K562 (cell line): Measurements from ENCODE around the gene RRAD. TPM values are rescaled to one million over a fixed set of nuclear protein-coding genes. Genes with fewer than 3 reads are reported as not detected.
"Not testable (repeated sequence)": the region's sequence is repeated elsewhere in the genome, so short reads cannot be mapped to it uniquely, and the experiment has no call there.

ENCODE experiments used
- ATAC-seq: fragments of 200-7000 bp; cut with Tn5 transposase; 3 replicates; pipeline ENCODE4 v1.9.1; 2020; ENCODE audit warnings: moderate library complexity
- BruUV-seq: library from RNA; stranded (reverse); fragments of 400-500 nt; replicated peaks from 2 replicates; lab custom pipeline; 2021; lab: Mats Ljungman, UMichigan
- CTCF ChIA-PET: fragments of 300-600 bp; formaldehyde crosslinking; extraction: SDS; loops from one replicate; lab custom pipeline; 2021; ENCODE audit warnings: low intra/inter-chr PET ratio; lab: Yijun Ruan, JAX
- POLR2A ChIA-PET: fragments of 300-600, 350-650 bp; sonication (Branson Sonifier 250); formaldehyde crosslinking; extraction: SDS; loops from one replicate; lab custom pipeline; 2021; ENCODE audit warnings: antibody characterized with exemption, inconsistent platforms; lab: Yijun Ruan, JAX
- DNase-seq, 4 experiments: peaks; one replicate each; pipeline versions ENCODE4 v3.0.0 to v3.0.0-alpha.2; 2011 to 2018; ENCODE audit warnings: low spot score in 3 of 4, mixed read lengths in 3 of 4; ENCODE audit errors: extremely low read depth in 1 of 4
- FAIRE-seq: peaks from 2 replicates; lab custom pipeline; 2011; peaks lifted over from hg19 to GRCh38; lab: Jason Lieb, UNC
- H2AFZ ChIP-seq: 2 replicates; pipeline ENCODE4 v1.6.0; 2011; ENCODE audit warnings: low read depth, low read length, control low read depth, inconsistent platforms
- H3K27ac ChIP-seq: fragments of 200-600 bp; 3 replicates; pipeline ENCODE4 v1.8.0; 2011; ENCODE audit warnings: low read depth, mild to moderate bottlenecking, control low read depth, inconsistent platforms, low read length, moderate library complexity, mixed read lengths; ENCODE audit errors: extremely low read depth
- H3K27me3 ChIP-seq, 2 experiments: fragments of 300-600 bp in 1 of 2; 2 replicates in 1 of 2; 3 replicates in 1 of 2; pipeline versions ENCODE4 v1.6.0 to v1.8.0; 2011; ENCODE audit warnings: inconsistent platforms in 2 of 2, low read length in 2 of 2, mild to moderate bottlenecking in 1 of 2, mixed read lengths in 1 of 2, moderate library complexity in 1 of 2; ENCODE audit not compliant: control insufficient read depth in 2 of 2, insufficient read depth in 2 of 2
- H3K36me3 ChIP-seq: fragments of 300-600 bp; 3 replicates; pipeline ENCODE4 v1.8.0; 2011; ENCODE audit warnings: mild to moderate bottlenecking, low read length, inconsistent platforms; ENCODE audit not compliant: control insufficient read depth, insufficient read depth
- H3K4me1 ChIP-seq, 2 experiments: fragments of 200-600 bp in 1 of 2; replicated peaks in 1 of 2; 2 replicates in 1 of 2; 3 replicates in 1 of 2; pipeline versions ENCODE4 v1.5.1 to v1.8.0; 2011; ENCODE audit warnings: inconsistent platforms in 2 of 2, low read length in 2 of 2, mild to moderate bottlenecking in 1 of 2, mixed read lengths in 1 of 2, moderate library complexity in 1 of 2; ENCODE audit not compliant: control insufficient read depth in 2 of 2, insufficient read depth in 2 of 2
- H3K4me2 ChIP-seq: 2 replicates; pipeline ENCODE4 v1.6.1; 2011; ENCODE audit warnings: low read length, control low read depth, inconsistent platforms, mixed read lengths; ENCODE audit not compliant: insufficient read depth
- H3K4me3 ChIP-seq: fragments of 200-600 bp; sonication (generic), shearing (Covaris generic); 2 replicates; pipeline ENCODE4 v1.5.1; 2016; ENCODE audit warnings: control low read depth, inconsistent platforms
- H3K79me2 ChIP-seq: fragments of 200-600 bp; 3 replicates; pipeline ENCODE4 v1.8.0; 2011; ENCODE audit warnings: low read length, inconsistent platforms; ENCODE audit not compliant: control insufficient read depth, insufficient read depth
- H3K9ac ChIP-seq, 2 experiments: 2 replicates each; pipeline versions ENCODE4 v1.6.0 to v1.6.1; 2011; ENCODE audit warnings: low read depth in 2 of 2, low read length in 2 of 2, control low read depth in 1 of 2, inconsistent platforms in 1 of 2, mild to moderate bottlenecking in 1 of 2, mixed read lengths in 1 of 2; ENCODE audit not compliant: insufficient read depth in 1 of 2
- H3K9me1 ChIP-seq: one replicate; pipeline ENCODE4 v1.6.0; 2011; ENCODE audit warnings: inconsistent platforms, mild to moderate bottlenecking, low read length, moderate library complexity; ENCODE audit not compliant: control insufficient read depth, insufficient read depth
- H3K9me3 ChIP-seq: replicated peaks from 2 replicates; pipeline ENCODE4 v1.5.1; 2011; ENCODE audit warnings: low read depth, low read length, inconsistent platforms; ENCODE audit not compliant: control insufficient read depth, insufficient read depth
- H4K20me1 ChIP-seq: replicated peaks from 2 replicates; pipeline ENCODE4 v1.6.1; 2011; ENCODE audit warnings: low read length, inconsistent platforms, mixed read lengths; ENCODE audit not compliant: control insufficient read depth, insufficient read depth
- EGR1 ChIP-seq: fragments of 450-650 bp; conservative IDR thresholded peaks from 2 replicates; pipeline ENCODE4 v1.6.1; 2017; ENCODE audit warnings: mild to moderate bottlenecking
- FOS ChIP-seq: IDR thresholded peaks from 3 replicates; pipeline ENCODE4 v1.6.1; 2011; ENCODE audit not compliant: insufficient read length; ENCODE audit errors: extremely low read depth
- MEIS2 ChIP-seq: fragments of 450-650 bp; IDR thresholded peaks from 2 replicates; pipeline ENCODE4 v1.6.1; 2014; ENCODE audit warnings: mild to moderate bottlenecking; ENCODE audit not compliant: partially characterized antibody
- MTA3 ChIP-seq: fragments of 450-650 bp; formaldehyde crosslinking; IDR thresholded peaks from 2 replicates; pipeline ENCODE4 v1.6.1; 2017; ENCODE audit warnings: mild to moderate bottlenecking, borderline replicate concordance
- NFYB ChIP-seq: IDR thresholded peaks from 2 replicates; pipeline ENCODE4 v1.6.1; 2011; ENCODE audit warnings: mild to moderate bottlenecking, moderate library complexity; ENCODE audit not compliant: insufficient read length; ENCODE audit errors: extremely low read depth
- POLR2A ChIP-seq: fragments of 450-650 bp; conservative IDR thresholded peaks from 2 replicates; pipeline ENCODE4 v1.6.1; 2016
- SOX6 ChIP-seq: fragments of 450-650 bp; IDR thresholded peaks from 2 replicates; pipeline ENCODE4 v1.6.1; 2014; ENCODE audit warnings: mild to moderate bottlenecking
- ZNF316 ChIP-seq: fragments of 450-650 bp; IDR thresholded peaks from 2 replicates; pipeline ENCODE4 v1.6.1; 2016
- WGBS: fragments of 100-300 bp; shearing (Covaris generic); methylation state at CpG from one replicate; pipeline ENCODE4 v1.1.6; 2016; ENCODE audit warnings: low coverage, mixed read lengths; ENCODE audit not compliant: insufficient coverage; ENCODE audit errors: missing lambda C conversion rate; 5-methylcytosine and 5-hydroxymethylcytosine counted together
- in situ Hi-C: fragments of 300-500 bp; cut with MboI; formaldehyde crosslinking; loops from 4 replicates; pipeline ENCODE4 v1.15.0; 2018; ENCODE audit warnings: inconsistent platforms, mixed read lengths
- intact Hi-C: fragments of 100-400 bp; cut with micrococcal nuclease; formaldehyde crosslinking; loops from 2 replicates; pipeline ENCODE4 v1.14.2; 2022
- polyA plus RNA-seq, 8 experiments: library from polyadenylated mRNA; depleted of rRNA in 4 of 8; stranded (reverse) in 5 of 8; unstranded in 3 of 8; fragments of >200 nt; fragmentation: Nextera tagmentation in 2 of 8; fragmentation: Illumina TruSeq in 1 of 8; extraction: Ambion mirVana in 2 of 8; extraction: Trizol in 1 of 8; gene quantifications; 2 replicates each; pipeline versions ENCODE4 v1.2.1 to v1.2.3, GENCODE V29; 2011 to 2014; ENCODE audit warnings: inconsistent platforms in 1 of 8, missing spikeins in 1 of 8
- total RNA-seq, 7 experiments: library from RNA; depleted of rRNA in 6 of 7; stranded (reverse); fragments of >200 nt in 6 of 7; fragmentation: Illumina TruSeq in 2 of 7; extraction: Trizol in 2 of 7; gene quantifications; 2 replicates each; pipeline versions ENCODE4 v1.2.1 to v1.2.3, GENCODE V29; 2011 to 2021; ENCODE audit warnings: low replicate concordance in 1 of 7

The RRAD gene
- total and polyA plus RNA-seq, 9 of the 15 experiments (the other 6 are each of a cell fraction or from before 2014, with no cell fraction given): 0.09 to 0.20 (median 0.13) TPM; not detected in 5

- BruUV-seq, H3K36me3 ChIP-seq, H3K27ac ChIP-seq, H4K20me1 ChIP-seq, H3K4me2 ChIP-seq, H3K9me3 ChIP-seq, H3K9me1 ChIP-seq, H3K79me2 ChIP-seq, H3K9ac ChIP-seq, CTCF ChIA-PET, H3K4me3 ChIP-seq, ATAC-seq: not testable (repeated sequence)
- POLR2A ChIA-PET: interaction anchor here (1.6 kb wide), 1 partner anchor 10 kb away, joined by 4 read pairs; no protein-coding TSS in a partner anchor
- 0 out of 2 replicates have a peak overlapping the region, but pooled peaks have one; percentile 58 for H2AFZ ChIP-seq
- in situ Hi-C loops (loop anchor here (25.0 kb wide), 2 partner anchors 187 to 437 kb away; partner anchors contain the start of genes B3GNT9, FBXL8, HSF4 and NOL3), intact Hi-C loops (loop anchor here (5.0 to 10.0 kb wide), 2 partner anchors 182 to 270 kb away; partner anchors contain the start of genes FBXL8, FHOD1, SLC9A5 and TRADD)
- FAIRE-seq: peak; percentile 11
- H3K27me3 ChIP-seq: peaks cover 2 to 10% of the 10 kb centered on the region in 2 experiments; a peak in 1 of 5 replicates
- peaks cover 6 to 26% of the 10 kb centered on the region in 2 experiments; a peak in 4 of 5 replicates for H3K4me1 ChIP-seq
- DNase-seq: peak in 1 of 4 experiments; percentile 63
- TF ChIP-seq FOS (peak; percentile 8), ZNF316 (peak; percentile 51), MEIS2 (peak; percentile 33), NFYB (peak; percentile 87), POLR2A (peak; percentile 51; the same call in 1 of the 2 replicates), SOX6 (peak; percentile 34; the same call in 1 of the 2 replicates), EGR1 (peak; percentile 55), MTA3 (0 out of 2 replicates have a peak, but pooled peaks have one; percentile 41)
- WGBS: 18% methylated on average over 4 of the region's 11 CpGs
Observed at GRCh38 chr16:66974932-66975246, 49.6 kb upstream of the RRAD start.

- BruUV-seq, FAIRE-seq, H3K9me3 ChIP-seq, CTCF ChIA-PET, H3K27ac ChIP-seq, H3K9ac ChIP-seq, H3K79me2 ChIP-seq, H4K20me1 ChIP-seq, H3K9me1 ChIP-seq, H3K4me2 ChIP-seq, ATAC-seq, H3K36me3 ChIP-seq, H3K4me3 ChIP-seq, DNase-seq: not testable (repeated sequence)
- intact Hi-C loops: loop anchor here (10.0 kb wide), 1 partner anchor 270 kb away; the partner anchor contains the start of genes FHOD1 and SLC9A5
- Histone ChIP-seq H3K4me1 (peaks cover 6 to 25% of the 10 kb centered on the region in 2 experiments; a peak in 4 of 5 replicates), H2AFZ (0 out of 2 replicates have a peak overlapping the region, but pooled peaks have one; percentile 58), H3K27me3 (peaks cover 4 to 15% of the 10 kb centered on the region in 2 experiments; a peak in 3 of 5 replicates)
- POLR2A ChIA-PET: interaction anchor here (0.6 to 1.6 kb wide), 2 partner anchors 10 to 31 kb away, joined by 3 to 4 read pairs; no protein-coding TSS in a partner anchor
- in situ Hi-C loops: loop anchor here (25.0 kb wide), 2 partner anchors 188 to 438 kb away; partner anchors contain the start of genes B3GNT9, FBXL8, HSF4 and NOL3
- 87% methylated on average over 15 of the region's 32 CpGs for WGBS
Observed at GRCh38 chr16:66974156-66974931, 49.0 kb upstream of the RRAD start.
